Muscle layer of duodenum (tissue), 2 donors: Measurements from ENCODE around the gene PNPLA2.

Source experiments
- H3K27ac ChIP-seq: one replicate; pipeline ENCODE4 v1.7.0; 2013; ENCODE audit warnings: mild to moderate bottlenecking, low read length
- H3K27me3 ChIP-seq: one replicate; pipeline ENCODE4 v1.7.0; 2013; ENCODE audit warnings: low read depth, mild to moderate bottlenecking, control low read depth, low read length
- H3K36me3 ChIP-seq, 2 donors: one replicate each; pipeline ENCODE4 v1.7.0; 2013; ENCODE audit warnings: low read length in 2 of 2, control low read depth in 1 of 2, mild to moderate bottlenecking in 1 of 2; ENCODE audit not compliant: insufficient read depth in 2 of 2, control insufficient read depth in 1 of 2
- H3K4me1 ChIP-seq, 2 donors: one replicate each; pipeline ENCODE4 v1.7.0; 2013; ENCODE audit warnings: low read length in 2 of 2, mild to moderate bottlenecking in 2 of 2, control low read depth in 1 of 2, moderate library complexity in 1 of 2; ENCODE audit not compliant: insufficient read depth in 2 of 2, control insufficient read depth in 1 of 2
- H3K4me3 ChIP-seq, 2 donors: one replicate each; pipeline ENCODE4 v1.7.0; 2013; ENCODE audit warnings: low read length in 2 of 2, low read depth in 1 of 2, mild to moderate bottlenecking in 1 of 2
- H3K9me3 ChIP-seq, 2 donors: one replicate each; pipeline ENCODE4 v1.7.0; 2013; ENCODE audit warnings: low read length in 2 of 2, control low read depth in 1 of 2, mild to moderate bottlenecking in 1 of 2; ENCODE audit not compliant: control insufficient read depth in 1 of 2
- donor health status: healthy.

Gene PNPLA2

DNA sequence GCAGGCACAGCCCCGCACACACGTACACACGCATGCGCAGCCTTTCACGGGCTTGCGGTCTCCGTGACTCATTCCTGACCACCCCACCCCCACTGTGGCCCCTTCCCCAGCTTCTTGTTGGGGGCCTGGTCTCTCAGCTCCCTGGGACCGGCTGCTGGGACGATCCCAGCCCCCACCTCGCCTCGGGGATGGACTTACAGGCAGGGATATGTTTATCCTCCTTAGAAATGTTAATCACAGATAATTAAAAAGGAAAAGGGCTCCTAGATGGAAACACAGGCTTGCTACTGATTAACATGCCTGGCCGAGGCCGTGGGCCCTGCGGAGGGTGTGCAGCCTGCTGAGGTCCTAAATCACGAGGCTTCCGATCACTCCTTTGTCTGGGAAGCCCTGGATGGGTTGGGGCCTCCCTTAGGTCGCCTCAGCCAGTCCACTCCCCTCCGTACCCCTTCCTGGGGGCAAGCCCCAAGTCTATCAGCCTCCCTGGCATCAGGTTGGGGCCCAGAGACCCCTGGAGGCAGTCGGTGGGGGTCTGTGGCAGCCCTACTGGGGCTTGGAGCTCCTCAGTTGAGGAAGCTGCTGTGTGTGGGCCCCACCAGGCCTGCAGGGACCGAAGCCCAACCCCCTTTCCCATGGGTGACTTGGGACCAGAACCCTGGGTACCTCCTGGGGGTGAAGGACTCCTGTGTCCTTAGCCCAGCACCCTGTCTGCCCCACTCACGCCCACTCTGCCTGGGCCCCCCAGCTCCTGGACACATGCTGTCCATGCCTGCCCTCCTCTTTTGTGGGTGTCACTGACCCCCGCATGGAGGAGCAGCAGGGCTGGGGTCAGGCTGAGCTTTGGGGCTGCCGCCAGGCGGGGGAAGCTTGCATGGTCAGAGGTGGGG, 44.6 kb downstream of the PNPLA2 start:
- Histone ChIP-seq H3K27me3 (no peaks in the 10 kb centered on the region), H3K4me3 (no peak overlapping the region), H3K9me3 (no peaks in the 10 kb centered on the region), H3K4me1 (peaks cover 0 to 22% of the 10 kb centered on the region in 2 donors), H3K27ac (no peak overlapping the region), H3K36me3 (peaks cover 0 to 51% of the 10 kb centered on the region in 2 donors)

DNA sequence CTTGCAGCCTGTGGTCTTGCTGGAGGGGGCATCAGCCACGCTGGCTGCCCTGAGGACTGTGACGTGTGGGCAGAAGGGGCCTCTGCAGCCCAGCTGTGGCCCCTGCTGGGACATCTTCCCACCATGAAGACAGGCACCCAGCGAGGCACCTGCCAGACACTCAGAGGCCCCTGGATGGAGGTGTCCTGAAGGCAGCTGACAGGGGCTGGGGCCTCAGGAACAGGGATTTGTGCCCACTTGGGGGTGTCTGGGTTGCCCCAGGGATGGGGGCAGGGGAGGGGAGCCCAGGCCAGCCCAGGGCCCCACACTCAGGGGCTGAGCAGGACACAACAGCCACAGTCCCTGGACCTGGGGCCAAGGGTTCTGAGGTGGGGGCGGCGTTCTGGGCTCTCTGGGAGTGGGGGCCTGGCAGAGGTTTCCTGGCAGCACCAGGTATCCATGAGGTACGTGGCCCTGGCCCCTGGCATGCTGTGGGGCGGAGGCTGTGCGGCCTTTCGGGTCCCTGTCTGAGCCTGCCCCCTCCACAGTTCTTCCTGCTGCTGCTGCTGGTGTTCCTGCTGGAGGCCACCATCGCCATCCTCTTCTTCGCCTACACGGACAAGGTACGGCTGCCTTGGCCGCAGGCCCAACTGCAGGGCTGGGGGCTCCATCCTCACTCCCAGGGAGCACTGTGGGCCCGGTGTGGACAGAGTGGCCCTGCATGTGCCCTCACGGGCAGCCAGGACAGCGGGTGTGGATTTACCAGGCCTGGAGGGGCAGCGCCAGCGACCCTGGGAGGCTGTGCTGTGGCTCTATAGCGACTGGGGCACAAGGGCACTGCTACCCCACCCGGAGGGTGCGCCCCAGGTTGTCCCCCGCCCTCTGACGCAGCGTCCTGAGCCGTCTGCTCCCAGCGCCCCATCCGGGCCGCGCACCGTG, 45.5 kb downstream of the PNPLA2 start:
- H3K36me3 ChIP-seq, result peaks cover 0 to 58% of the 10 kb centered on the region in 2 donors
- H3K27ac ChIP-seq, result no peak overlapping the region
- no peaks in the 10 kb centered on the region for H3K27me3 ChIP-seq
- peaks cover 0 to 17% of the 10 kb centered on the region in 2 donors for H3K4me1 ChIP-seq
- no peaks in the 10 kb centered on the region for H3K9me3 ChIP-seq
- H3K4me3 ChIP-seq, result no peak overlapping the region

DNA sequence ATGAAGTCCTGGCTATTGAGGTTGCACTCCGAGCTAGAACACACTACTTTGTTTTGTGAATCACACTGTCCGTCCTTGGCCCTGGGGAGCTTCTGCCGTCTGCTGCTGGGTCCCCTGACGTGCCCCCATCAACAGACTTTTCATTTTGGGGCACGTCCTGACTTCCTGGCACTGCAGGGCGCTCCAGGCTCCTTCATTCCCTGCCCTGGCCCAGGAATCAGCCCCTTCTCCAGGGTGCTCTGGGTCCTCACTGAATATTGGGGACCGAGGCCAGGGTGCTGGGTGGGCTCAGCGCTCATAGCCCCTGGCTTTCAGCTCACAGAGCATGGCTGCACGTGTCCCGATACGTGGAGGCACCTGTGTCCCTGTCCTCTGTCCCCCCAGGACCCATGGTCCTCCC, 46.2 kb downstream of the PNPLA2 start:
- Histone ChIP-seq H3K36me3 (peaks cover 0 to 62% of the 10 kb centered on the region in 2 donors), H3K27me3 (no peaks in the 10 kb centered on the region), H3K9me3 (no peaks in the 10 kb centered on the region), H3K4me3 (no peak overlapping the region), H3K27ac (no peak overlapping the region), H3K4me1 (peaks cover 0 to 9% of the 10 kb centered on the region in 2 donors)

DNA sequence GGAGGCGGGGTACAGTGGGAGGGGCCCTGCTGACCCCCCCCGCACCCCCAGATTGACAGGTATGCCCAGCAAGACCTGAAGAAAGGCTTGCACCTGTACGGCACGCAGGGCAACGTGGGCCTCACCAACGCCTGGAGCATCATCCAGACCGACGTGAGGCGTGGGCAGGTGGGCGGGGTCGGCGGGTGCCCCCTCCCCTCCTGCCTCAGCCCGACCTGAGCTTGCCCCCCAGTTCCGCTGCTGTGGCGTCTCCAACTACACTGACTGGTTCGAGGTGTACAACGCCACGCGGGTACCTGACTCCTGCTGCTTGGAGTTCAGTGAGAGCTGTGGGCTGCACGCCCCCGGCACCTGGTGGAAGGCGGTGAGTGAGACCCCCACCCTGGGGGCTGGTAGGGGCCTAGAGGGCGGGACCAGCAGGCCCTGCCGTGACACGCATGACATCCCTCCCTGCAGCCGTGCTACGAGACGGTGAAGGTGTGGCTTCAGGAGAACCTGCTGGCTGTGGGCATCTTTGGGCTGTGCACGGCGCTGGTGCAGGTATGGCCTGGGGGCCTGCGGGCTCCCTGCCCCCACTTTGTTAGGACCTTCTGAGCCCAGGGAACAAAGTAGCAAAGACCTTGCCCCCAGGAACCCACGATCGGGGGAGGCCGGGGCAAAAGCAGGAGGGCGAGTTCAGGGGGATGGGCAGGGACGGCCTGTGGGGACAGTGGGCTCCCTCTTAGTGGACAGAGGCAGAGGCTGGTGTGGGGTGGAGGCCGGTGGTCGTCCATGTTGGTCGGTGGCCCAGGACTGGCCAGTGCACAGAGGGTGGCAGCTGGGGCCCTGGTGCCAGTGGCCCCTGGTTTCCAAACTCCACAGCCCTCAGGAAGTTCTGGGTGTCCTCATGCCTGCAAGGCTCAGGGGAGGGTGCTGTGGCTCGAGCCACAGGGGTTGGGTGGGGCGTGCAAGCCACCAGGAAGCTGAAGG, 47.0 kb downstream of the PNPLA2 start:
- Histone ChIP-seq H3K27ac (no peak overlapping the region), H3K27me3 (no peaks in the 10 kb centered on the region), H3K36me3 (peaks cover 0 to 62% of the 10 kb centered on the region in 2 donors), H3K4me3 (no peak overlapping the region), H3K4me1 (peaks cover 0 to under 1% of the 10 kb centered on the region in 2 donors), H3K9me3 (no peaks in the 10 kb centered on the region)

DNA sequence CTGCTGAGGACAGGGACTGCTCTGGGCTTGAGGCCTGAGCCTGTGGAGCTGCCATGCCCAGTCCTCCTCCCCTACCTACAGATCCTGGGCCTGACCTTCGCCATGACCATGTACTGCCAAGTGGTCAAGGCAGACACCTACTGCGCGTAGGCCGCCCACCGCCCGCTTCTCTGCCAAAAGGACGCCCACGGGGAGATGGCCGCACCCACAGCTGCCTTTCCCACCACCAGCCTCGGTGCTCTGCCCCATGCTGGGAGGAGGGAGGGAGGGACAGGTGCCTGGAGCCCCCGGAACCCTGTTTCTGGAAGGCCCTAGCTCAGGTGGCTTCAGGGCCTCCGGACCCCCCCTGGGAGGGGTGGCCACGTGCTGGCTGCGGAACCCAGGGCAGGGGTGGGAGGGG, 47.8 kb downstream of the PNPLA2 start:
- H3K9me3 ChIP-seq, result no peaks in the 10 kb centered on the region
- H3K27me3 ChIP-seq, result no peaks in the 10 kb centered on the region
- no peaks in the 10 kb centered on the region for H3K4me1 ChIP-seq
- no peak overlapping the region for H3K4me3 ChIP-seq
- peaks cover 0 to 62% of the 10 kb centered on the region in 2 donors for H3K36me3 ChIP-seq
- H3K27ac ChIP-seq, result no peak overlapping the region

DNA sequence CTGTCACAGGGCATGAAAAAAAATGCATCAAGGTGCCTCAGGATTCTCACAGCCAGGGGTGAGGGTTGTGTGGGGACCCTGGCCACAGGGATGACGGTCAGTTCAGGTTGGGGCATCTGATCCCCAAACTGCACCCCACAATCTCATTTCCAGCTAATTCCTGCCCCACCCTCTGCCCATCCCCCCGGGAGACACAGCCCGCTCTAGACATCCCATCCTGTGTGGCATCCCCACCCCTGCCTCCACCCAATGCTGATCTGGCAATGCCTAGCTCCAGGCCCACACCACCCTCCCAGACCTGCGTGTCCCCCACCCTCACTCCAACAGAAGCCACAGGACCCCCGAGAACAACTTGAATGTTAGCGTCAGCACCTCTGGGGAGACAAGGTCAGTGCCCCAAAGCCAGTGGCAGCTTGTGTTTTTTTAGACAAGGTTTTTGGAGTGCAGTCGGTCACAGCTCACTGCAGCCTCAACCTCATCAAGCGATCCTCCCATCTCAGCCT, 49.2 kb downstream of the PNPLA2 start:
- H3K4me1 ChIP-seq, result no peaks in the 10 kb centered on the region
- H3K4me3 ChIP-seq, result no peak overlapping the region
- H3K9me3 ChIP-seq, result no peaks in the 10 kb centered on the region
- H3K36me3 ChIP-seq, result peaks cover 0 to 62% of the 10 kb centered on the region in 2 donors
- no peaks in the 10 kb centered on the region for H3K27me3 ChIP-seq
- no peak overlapping the region for H3K27ac ChIP-seq

DNA sequence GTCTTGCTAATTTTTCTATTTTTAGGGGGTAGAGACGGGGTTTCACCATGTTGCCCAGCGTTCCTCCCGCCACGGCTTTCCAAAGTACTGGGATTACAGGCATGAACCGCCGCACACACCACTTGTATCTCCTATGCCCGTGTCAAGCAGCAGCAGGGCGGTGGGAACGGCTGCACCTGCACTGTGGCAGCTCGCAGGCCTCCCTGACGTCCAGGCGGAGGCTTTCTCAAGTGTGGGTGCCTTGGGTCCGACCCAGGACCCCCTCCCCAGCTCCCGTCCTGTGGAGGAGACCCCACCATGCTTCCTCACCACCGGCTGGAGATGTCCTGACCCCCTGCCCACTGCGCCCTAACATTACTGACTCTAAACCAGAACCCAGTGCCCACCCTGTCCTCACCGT, 49.7 kb downstream of the PNPLA2 start:
- Histone ChIP-seq H3K36me3 (peaks cover 0 to 57% of the 10 kb centered on the region in 2 donors), H3K4me3 (no peak overlapping the region), H3K27me3 (no peaks in the 10 kb centered on the region), H3K4me1 (no peaks in the 10 kb centered on the region), H3K9me3 (no peaks in the 10 kb centered on the region), H3K27ac (no peak overlapping the region)

DNA sequence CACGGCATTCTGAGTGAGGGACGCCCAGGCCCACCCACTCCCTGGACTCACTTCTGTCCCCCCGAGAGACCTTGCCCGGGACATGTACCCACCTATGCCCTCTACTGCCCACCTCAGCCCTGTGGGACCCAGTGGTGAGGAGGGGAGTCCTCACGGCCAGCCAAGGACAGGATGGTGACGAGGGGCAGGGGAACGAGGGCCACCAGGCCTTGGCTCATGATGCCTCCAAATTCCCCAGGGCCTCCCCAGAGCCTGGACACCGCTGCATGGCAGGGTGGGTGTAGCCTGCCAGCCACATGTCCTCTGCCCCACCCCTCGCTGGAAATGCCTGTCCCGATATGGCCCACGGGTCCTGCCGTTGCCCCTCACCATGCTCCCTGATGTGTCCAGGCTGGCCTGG, 50.1 kb downstream of the PNPLA2 start:
- Histone ChIP-seq H3K36me3 (peaks cover 0 to 53% of the 10 kb centered on the region in 2 donors), H3K27ac (no peak overlapping the region), H3K4me3 (no peak overlapping the region), H3K4me1 (no peaks in the 10 kb centered on the region), H3K27me3 (no peaks in the 10 kb centered on the region), H3K9me3 (no peaks in the 10 kb centered on the region)

DNA sequence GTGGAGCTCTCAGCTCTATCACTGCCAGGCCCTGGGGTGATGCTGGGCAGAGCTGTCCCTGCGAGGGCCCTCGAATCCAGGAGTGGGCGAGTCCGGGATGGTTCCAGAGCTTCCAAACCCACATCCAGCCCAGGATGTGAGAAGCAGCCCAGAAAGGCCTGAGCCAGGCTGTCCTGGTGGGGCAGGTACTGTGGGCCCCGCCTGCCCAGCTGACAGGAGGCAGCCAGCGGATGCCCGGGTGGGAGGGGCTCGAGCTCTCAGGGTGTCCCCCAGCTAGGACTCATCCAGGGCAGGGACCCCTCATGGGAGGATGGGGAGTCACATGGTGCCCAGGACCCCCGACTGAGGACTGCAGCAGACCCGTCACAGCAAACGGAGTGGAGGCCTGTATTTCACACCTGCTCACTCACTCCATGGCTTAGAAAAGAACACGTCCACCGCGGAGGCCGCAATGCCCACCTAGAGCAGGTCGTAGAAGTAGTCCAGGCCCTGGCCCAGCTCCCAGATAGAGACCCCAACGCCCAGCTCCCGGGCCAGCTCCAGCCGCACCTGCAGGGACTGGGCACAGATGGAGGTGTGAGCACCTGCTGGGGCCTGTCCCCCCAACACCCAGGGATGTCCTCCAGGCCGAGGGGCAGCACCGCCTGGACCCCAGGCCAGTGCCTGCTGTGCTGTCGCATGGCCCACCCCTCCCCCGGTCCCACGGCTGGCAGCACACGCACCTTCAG, 50.8 kb downstream of the PNPLA2 start:
- no peak overlapping the region for H3K27ac ChIP-seq
- no peak overlapping the region for H3K4me3 ChIP-seq
- H3K36me3 ChIP-seq, result peaks cover 0 to 45% of the 10 kb centered on the region in 2 donors
- no peaks in the 10 kb centered on the region for H3K4me1 ChIP-seq
- H3K9me3 ChIP-seq, result no peaks in the 10 kb centered on the region
- H3K27me3 ChIP-seq, result no peaks in the 10 kb centered on the region

DNA sequence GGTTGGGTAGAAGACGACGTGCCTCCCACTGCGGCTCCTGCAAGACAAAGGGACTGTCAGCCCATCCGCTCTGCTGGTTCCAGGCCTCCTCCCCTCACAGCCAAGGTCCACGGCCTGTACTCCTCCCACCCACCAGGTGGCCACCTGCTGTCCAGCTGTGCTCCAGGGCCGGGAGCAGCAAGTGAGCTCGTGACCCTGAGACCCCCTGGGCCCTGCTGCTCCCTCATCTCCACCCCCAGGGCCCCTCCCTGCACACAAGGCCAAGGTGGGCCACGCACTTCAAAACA, 51.4 kb downstream of the PNPLA2 start:
- Histone ChIP-seq H3K27me3 (no peaks in the 10 kb centered on the region), H3K4me3 (no peak overlapping the region), H3K36me3 (peaks cover 0 to 40% of the 10 kb centered on the region in 2 donors), H3K9me3 (no peaks in the 10 kb centered on the region), H3K27ac (no peak overlapping the region), H3K4me1 (no peaks in the 10 kb centered on the region)
